GM23248 (cell line): ENCODE results near the gene RCAN2. TPM values are rescaled to one million over a fixed set of nuclear protein-coding genes. Genes with fewer than 3 reads are reported as not detected.

Experiments
- DNase-seq: peaks from one replicate; pipeline ENCODE4 v3.0.0-alpha.2; 2015
- H2AFZ ChIP-seq: fragments of 200-600 bp; sonication (generic); 2 replicates; pipeline ENCODE4 v1.6.1; 2016; ENCODE audit warnings: antibody characterized with exemption
- H3F3A ChIP-seq: fragments of 200-600 bp; sonication (generic); 2 replicates; pipeline ENCODE4 v1.6.1; 2016; ENCODE audit warnings: mild to moderate bottlenecking, antibody characterized with exemption, mixed run types; ENCODE audit not compliant: insufficient read depth
- H3K27ac ChIP-seq: fragments of 200-600 bp; sonication (generic); 2 replicates; pipeline ENCODE4 v1.5.1; 2016; ENCODE audit warnings: mild to moderate bottlenecking
- H3K27me3 ChIP-seq: fragments of 200-600 bp; sonication (generic); replicated peaks from 2 replicates; pipeline ENCODE4 v1.6.1; 2016; ENCODE audit warnings: mild to moderate bottlenecking; ENCODE audit not compliant: insufficient read depth
- H3K36me3 ChIP-seq: fragments of 200-600 bp; sonication (generic); 2 replicates; pipeline ENCODE4 v1.6.1; 2016; ENCODE audit warnings: low read depth, mild to moderate bottlenecking
- H3K4me1 ChIP-seq: fragments of 200-600 bp; sonication (generic); 2 replicates; pipeline ENCODE4 v1.6.1; 2016; ENCODE audit warnings: mild to moderate bottlenecking; ENCODE audit not compliant: insufficient read depth
- H3K4me2 ChIP-seq: fragments of 200-600 bp; sonication (generic); one replicate; pipeline ENCODE4 v1.6.1; 2016; ENCODE audit warnings: mild to moderate bottlenecking; ENCODE audit not compliant: unreplicated experiment
- H3K4me3 ChIP-seq: fragments of 200-600 bp; sonication (generic); 2 replicates; pipeline ENCODE4 v1.5.1; 2016; ENCODE audit warnings: mild to moderate bottlenecking
- H3K79me2 ChIP-seq: fragments of 200-600 bp; sonication (generic); 2 replicates; pipeline ENCODE4 v1.6.1; 2016; ENCODE audit warnings: mild to moderate bottlenecking; ENCODE audit not compliant: insufficient read depth
- H3K9ac ChIP-seq: fragments of 200-600 bp; sonication (generic); 2 replicates; pipeline ENCODE4 v1.6.1; 2016; ENCODE audit warnings: mild to moderate bottlenecking
- H3K9me2 ChIP-seq: fragments of 200-600 bp; sonication (generic); 2 replicates; pipeline ENCODE4 v1.6.1; 2016; ENCODE audit warnings: mixed run types, mild to moderate bottlenecking, moderate library complexity; ENCODE audit not compliant: insufficient read depth
- H3K9me3 ChIP-seq: fragments of 200-600 bp; sonication (generic); one replicate; pipeline ENCODE4 v1.6.1; 2017; ENCODE audit warnings: low read depth
- H4K20me1 ChIP-seq: fragments of 200-600 bp; sonication (generic); 2 replicates; pipeline ENCODE4 v1.6.0; 2016; ENCODE audit not compliant: insufficient read depth
- EZH2 ChIP-seq: fragments of 200-600 bp; sonication (generic); IDR thresholded peaks from 2 replicates; pipeline ENCODE4 v1.6.1; 2018; ENCODE audit warnings: antibody characterized with exemption, mild to moderate bottlenecking; ENCODE audit not compliant: insufficient read depth, poor library complexity, severe bottlenecking
- EZH2phosphoT487 ChIP-seq: fragments of 200-600 bp; sonication (generic); IDR thresholded peaks from 2 replicates; pipeline ENCODE4 v1.6.1; 2018; ENCODE audit warnings: antibody characterized with exemption, moderate library complexity, mild to moderate bottlenecking, low read depth; ENCODE audit not compliant: insufficient read depth
- WGBS, 2 experiments: methylation state at CpG; one replicate each; pipeline ENCODE4 v1.1.6; 2015 to 2017; ENCODE audit warnings: low lambda C conversion rate in 2 of 2, low coverage in 1 of 2; ENCODE audit errors: missing lambda C conversion rate in 2 of 2; 5-methylcytosine and 5-hydroxymethylcytosine counted together
- in situ Hi-C: fragments of 300-500 bp; cut with MboI; formaldehyde crosslinking; loops from 2 replicates; pipeline ENCODE4 v1.15.0; 2020
- polyA plus RNA-seq: library from polyadenylated mRNA; unstranded; fragments of >200 nt; fragmentation: Nextera tagmentation; extraction: Ambion mirVana; gene quantifications from 2 replicates; pipeline ENCODE4 v1.2.1, GENCODE V29; 2016
- total RNA-seq: library from RNA; depleted of rRNA; stranded (reverse); fragments of >200 nt; shearing (Covaris generic); gene quantifications from 2 replicates; pipeline ENCODE4 v1.2.3, GENCODE V29; 2014; rRNA removed

The RCAN2 gene
- 6.5 and 7.6 TPM in 2 replicates for total RNA-seq
- polyA plus RNA-seq: 8.7 and 8.8 TPM in 2 replicates

GRCh38 chr6:46491201-46491627 lies at the start of gene RCAN2:
Gene RCAN2 (minus strand): TSS chr6:46491449.
- TF ChIP-seq EZH2phosphoT487: no peak
- TF ChIP-seq EZH2: no peak
- Histone ChIP-seq H3K4me3 (peak within 1 kb of the TSS; percentile 79), H2AFZ (peak within 1 kb of the TSS; percentile 98), H3K27me3 (no peaks in the 10 kb centered on the region), H3F3A (peaks cover 16% of the 10 kb centered on the region; the same call in 1 of the 2 replicates), H4K20me1 (no peaks in the 10 kb centered on the region), H3K4me1 (peaks cover 11% of the 10 kb centered on the region; the same call in 1 of the 2 replicates), H3K36me3 (no peaks in the 10 kb centered on the region), H3K9me3 (no peaks in the 10 kb centered on the region), H3K9me2 (no peaks in the 10 kb centered on the region), H3K79me2 (no peaks in the 10 kb centered on the region), H3K4me2 (peak within 1 kb of the TSS; percentile 95), H3K27ac (no peak within 1 kb of the TSS), H3K9ac (peak within 1 kb of the TSS; percentile 72)
- in situ Hi-C loops: no loop called here
- DNase-seq: peak; percentile 88
- 0 to 1% methylated on average over 36 to 37 of the region's 51 CpGs for WGBS, 2 experiments

GRCh38 chr6:46539866-46540265 lies 48.6 kb upstream of the RCAN2 start:
- DNase-seq: no peak
- Histone ChIP-seq H3K4me3 (no peak overlapping the region), H3K9me2 (no peaks in the 10 kb centered on the region), H3K9ac (no peak overlapping the region), H2AFZ (no peak overlapping the region), H3F3A (no peaks in the 10 kb centered on the region), H3K27ac (no peak overlapping the region), H3K4me1 (no peaks in the 10 kb centered on the region), H4K20me1 (no peaks in the 10 kb centered on the region), H3K79me2 (no peaks in the 10 kb centered on the region), H3K27me3 (no peaks in the 10 kb centered on the region), H3K4me2 (no peak overlapping the region), H3K9me3 (no peaks in the 10 kb centered on the region), H3K36me3 (no peaks in the 10 kb centered on the region)
- TF ChIP-seq EZH2phosphoT487: no peak
- TF ChIP-seq EZH2: no peak
- in situ Hi-C loops: no loop called here
- WGBS, 2 experiments: 65 to 72% methylated on average over 2 of the region's 2 CpGs

GRCh38 chr6:46538800-46539480 lies 47.7 kb upstream of the RCAN2 start:
- H3K4me3 ChIP-seq: no peak overlapping the region
- H3K27me3 ChIP-seq: no peaks in the 10 kb centered on the region
- H3K79me2 ChIP-seq: no peaks in the 10 kb centered on the region
- in situ Hi-C loops: no loop called here
- TF ChIP-seq EZH2phosphoT487 (no peak), EZH2 (no peak)
- no peak overlapping the region for H3K9ac ChIP-seq
- no peaks in the 10 kb centered on the region for H4K20me1 ChIP-seq
- no peak overlapping the region for H3K27ac ChIP-seq
- H3K4me2 ChIP-seq: no peak overlapping the region
- DNase-seq: no peak
- H3K4me1 ChIP-seq: no peaks in the 10 kb centered on the region
- H3F3A ChIP-seq: no peaks in the 10 kb centered on the region
- WGBS, 2 experiments: 33 to 36% methylated on average over 6 of the region's 6 CpGs
- no peaks in the 10 kb centered on the region for H3K9me3 ChIP-seq
- no peaks in the 10 kb centered on the region for H3K9me2 ChIP-seq
- no peak overlapping the region for H2AFZ ChIP-seq
- H3K36me3 ChIP-seq: no peaks in the 10 kb centered on the region

- 67 to 69% methylated on average over 3 of the region's 3 CpGs for WGBS, 2 experiments
Measured at GRCh38 chr6:46530896-46531295, 39.6 kb upstream of the RCAN2 start.

More at GRCh38 chr6:46530896-46531295, 39.6 kb upstream of the RCAN2 start:
- H3K4me2 ChIP-seq: no peak overlapping the region
- H3K79me2 ChIP-seq: no peaks in the 10 kb centered on the region
- H3K4me1 ChIP-seq: peaks cover 3% of the 10 kb centered on the region; the same call in 1 of the 2 replicates
- H3K9me2 ChIP-seq: no peaks in the 10 kb centered on the region
- H3K27ac ChIP-seq: no peak overlapping the region
- H2AFZ ChIP-seq: no peak overlapping the region
- H4K20me1 ChIP-seq: no peaks in the 10 kb centered on the region
- H3K36me3 ChIP-seq: no peaks in the 10 kb centered on the region
- no peak overlapping the region for H3K4me3 ChIP-seq
- H3F3A ChIP-seq: no peaks in the 10 kb centered on the region
- no peaks in the 10 kb centered on the region for H3K9me3 ChIP-seq
- in situ Hi-C loops: no loop called here
- no peak overlapping the region for H3K9ac ChIP-seq
- TF ChIP-seq EZH2: no peak
- no peak for TF ChIP-seq EZH2phosphoT487
- no peak for DNase-seq
- H3K27me3 ChIP-seq: no peaks in the 10 kb centered on the region
